ENCODE data around the gene MEGF11.
A peak's percentile ranks its signal among the peaks of the same experiment; 100 is the strongest.

The MEGF11 gene

DNA sequence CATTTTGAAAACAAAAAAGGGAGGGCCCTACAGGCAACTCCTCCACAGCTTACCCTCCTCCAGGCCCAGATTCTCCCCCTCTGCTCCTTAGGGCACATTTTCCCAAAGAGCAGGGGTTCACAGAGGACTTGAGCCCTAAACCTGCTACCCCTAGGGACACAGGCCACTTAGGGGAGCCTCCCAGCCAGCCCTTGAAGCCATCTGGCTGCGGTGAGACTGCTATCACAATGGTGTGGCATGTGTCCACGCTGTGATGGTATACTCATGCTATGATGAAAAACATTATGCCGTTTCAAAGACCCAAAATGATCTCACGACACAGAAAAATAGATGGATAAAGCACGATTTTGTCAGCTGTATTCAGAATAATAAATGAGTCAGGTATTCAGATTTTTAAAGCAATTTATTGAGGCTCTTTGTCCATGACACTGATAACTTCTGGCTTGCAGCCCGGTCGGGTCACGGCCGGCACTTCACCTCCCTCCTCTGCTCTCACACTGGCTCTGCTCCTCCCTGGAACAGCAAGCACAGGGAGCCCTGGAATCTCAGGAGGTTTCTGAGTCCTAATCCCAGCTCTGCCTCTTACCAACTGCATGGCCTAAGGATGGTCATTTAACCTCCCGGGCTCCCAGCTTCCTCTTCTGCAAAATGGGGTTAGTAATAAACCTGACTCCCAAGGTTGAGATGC lies 115.3 kb downstream of the MEGF11 start:
- H3K9me3 ChIP-seq (ENCODE audit: control insufficient read depth, insufficient read depth, low read depth, low read length), result no peaks in the 10 kb centered on the region
- ChIA-PET CTCF (no interaction called here), POLR2A (no interaction called here)
- no peaks in the 10 kb centered on the region for H3K4me1 ChIP-seq (ENCODE audit: control insufficient read depth, insufficient read depth, low read length)
- H3K36me3 ChIP-seq (ENCODE audit: control insufficient read depth in 2 of 2, insufficient read depth in 1 of 2, low read length in 2 of 2), result no peaks in the 10 kb centered on the region
- no peak overlapping the region for H3K4me3 ChIP-seq (ENCODE audit: low read depth, low read length)
- H3K27ac ChIP-seq (ENCODE audit: extremely low read depth, low read depth, low read length), result no peak overlapping the region
- TF ChIP-seq ZNF341 (tag by site-specific recombination; IDR thresholded peaks at IDR 0.05; ENCODE audit: low read depth), result peak; percentile 98
- TF ChIP-seq ZBTB20 (tag by site-specific recombination; IDR thresholded peaks at IDR 0.05), result 0 out of 2 replicates have a peak, but pooled peaks have one; percentile 28
- no peak for TF ChIP-seq ZNF530 (tag by site-specific recombination; IDR thresholded peaks at IDR 0.05; ENCODE audit: low read depth)

DNA sequence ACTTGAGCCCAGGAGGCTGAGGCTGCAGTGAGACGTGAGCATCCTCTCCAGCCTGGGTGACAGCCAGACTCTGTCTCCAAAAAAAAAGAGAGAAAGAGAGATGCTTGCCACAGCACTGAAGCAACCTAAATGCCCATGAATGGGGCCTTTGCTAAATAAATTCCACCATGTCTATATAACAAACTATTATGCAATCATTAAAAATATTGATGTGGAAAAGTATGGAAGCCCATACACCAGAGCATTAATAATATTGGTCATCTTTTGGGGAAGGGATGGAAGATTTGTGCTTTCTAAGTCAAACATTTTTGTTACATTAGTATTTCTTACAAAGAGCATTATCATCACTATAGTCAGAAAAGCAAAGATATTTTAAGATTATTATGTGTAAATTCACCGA lies 116.6 kb downstream of the MEGF11 start:
- H3K4me3 ChIP-seq (ENCODE audit: low read depth, low read length), result no peak overlapping the region
- H3K36me3 ChIP-seq (ENCODE audit: control insufficient read depth in 2 of 2, insufficient read depth in 1 of 2, low read length in 2 of 2), result no peaks in the 10 kb centered on the region
- H3K4me1 ChIP-seq (ENCODE audit: control insufficient read depth, insufficient read depth, low read length), result no peaks in the 10 kb centered on the region
- no peak overlapping the region for H3K27ac ChIP-seq (ENCODE audit: extremely low read depth, low read depth, low read length)
- H3K9me3 ChIP-seq (ENCODE audit: control insufficient read depth, insufficient read depth, low read depth, low read length), result no peaks in the 10 kb centered on the region
- ChIA-PET POLR2A (no interaction called here), CTCF (no interaction called here)
- TF ChIP-seq ZNF514 (tag by site-specific recombination; IDR thresholded peaks at IDR 0.05) (no peak), ZNF76 (tag by site-specific recombination; IDR thresholded peaks at IDR 0.05; ENCODE audit: borderline replicate concordance, low read depth) (no peak), ZNF670 (tag by site-specific recombination; IDR thresholded peaks at IDR 0.05; ENCODE audit: low read depth) (no peak), ZNF501 (tag by site-specific recombination; IDR thresholded peaks at IDR 0.05) (no peak)
- TF ChIP-seq, protein P1, sequence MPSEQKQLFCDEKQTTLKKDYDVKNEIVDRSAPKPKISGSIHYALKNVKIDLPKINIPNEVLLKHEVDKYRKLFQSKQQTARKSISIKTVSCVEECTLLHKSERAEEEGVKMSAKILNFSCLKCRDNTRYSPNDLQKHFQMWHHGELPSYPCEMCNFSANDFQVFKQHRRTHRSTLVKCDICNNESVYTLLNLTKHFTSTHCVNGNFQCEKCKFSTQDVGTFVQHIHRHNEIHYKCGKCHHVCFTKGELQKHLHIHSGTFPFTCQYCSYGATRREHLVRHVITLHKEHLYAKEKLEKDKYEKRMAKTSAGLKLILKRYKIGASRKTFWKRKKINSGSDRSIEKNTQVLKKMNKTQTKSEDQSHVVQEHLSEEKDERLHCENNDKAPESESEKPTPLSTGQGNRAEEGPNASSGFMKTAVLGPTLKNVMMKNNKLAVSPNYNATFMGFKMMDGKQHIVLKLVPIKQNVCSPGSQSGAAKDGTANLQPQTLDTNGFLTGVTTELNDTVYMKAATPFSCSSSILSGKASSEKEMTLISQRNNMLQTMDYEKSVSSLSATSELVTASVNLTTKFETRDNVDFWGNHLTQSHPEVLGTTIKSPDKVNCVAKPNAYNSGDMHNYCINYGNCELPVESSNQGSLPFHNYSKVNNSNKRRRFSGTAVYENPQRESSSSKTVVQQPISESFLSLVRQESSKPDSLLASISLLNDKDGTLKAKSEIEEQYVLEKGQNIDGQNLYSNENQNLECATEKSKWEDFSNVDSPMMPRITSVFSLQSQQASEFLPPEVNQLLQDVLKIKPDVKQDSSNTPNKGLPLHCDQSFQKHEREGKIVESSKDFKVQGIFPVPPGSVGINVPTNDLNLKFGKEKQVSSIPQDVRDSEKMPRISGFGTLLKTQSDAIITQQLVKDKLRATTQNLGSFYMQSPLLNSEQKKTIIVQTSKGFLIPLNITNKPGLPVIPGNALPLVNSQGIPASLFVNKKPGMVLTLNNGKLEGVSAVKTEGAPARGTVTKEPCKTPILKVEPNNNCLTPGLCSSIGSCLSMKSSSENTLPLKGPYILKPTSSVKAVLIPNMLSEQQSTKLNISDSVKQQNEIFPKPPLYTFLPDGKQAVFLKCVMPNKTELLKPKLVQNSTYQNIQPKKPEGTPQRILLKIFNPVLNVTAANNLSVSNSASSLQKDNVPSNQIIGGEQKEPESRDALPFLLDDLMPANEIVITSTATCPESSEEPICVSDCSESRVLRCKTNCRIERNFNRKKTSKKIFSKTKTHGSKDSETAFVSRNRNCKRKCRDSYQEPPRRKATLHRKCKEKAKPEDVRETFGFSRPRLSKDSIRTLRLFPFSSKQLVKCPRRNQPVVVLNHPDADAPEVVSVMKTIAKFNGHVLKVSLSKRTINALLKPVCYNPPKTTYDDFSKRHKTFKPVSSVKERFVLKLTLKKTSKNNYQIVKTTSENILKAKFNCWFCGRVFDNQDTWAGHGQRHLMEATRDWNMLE (tag by site-specific recombination; conservative IDR thresholded peaks at IDR 0.05; ENCODE audit: low read depth), result no peak
- TF ChIP-seq, protein P2, sequence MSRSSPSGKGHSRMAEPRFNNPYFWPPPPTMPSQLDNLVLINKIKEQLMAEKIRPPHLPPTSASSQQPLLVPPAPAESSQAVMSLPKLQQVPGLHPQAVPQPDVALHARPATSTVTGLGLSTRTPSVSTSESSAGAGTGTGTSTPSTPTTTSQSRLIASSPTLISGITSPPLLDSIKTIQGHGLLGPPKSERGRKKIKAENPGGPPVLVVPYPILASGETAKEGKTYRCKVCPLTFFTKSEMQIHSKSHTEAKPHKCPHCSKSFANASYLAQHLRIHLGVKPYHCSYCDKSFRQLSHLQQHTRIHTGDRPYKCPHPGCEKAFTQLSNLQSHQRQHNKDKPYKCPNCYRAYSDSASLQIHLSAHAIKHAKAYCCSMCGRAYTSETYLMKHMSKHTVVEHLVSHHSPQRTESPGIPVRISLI (tag by site-specific recombination; IDR thresholded peaks at IDR 0.05), result no peak
- TF ChIP-seq, protein P3, sequence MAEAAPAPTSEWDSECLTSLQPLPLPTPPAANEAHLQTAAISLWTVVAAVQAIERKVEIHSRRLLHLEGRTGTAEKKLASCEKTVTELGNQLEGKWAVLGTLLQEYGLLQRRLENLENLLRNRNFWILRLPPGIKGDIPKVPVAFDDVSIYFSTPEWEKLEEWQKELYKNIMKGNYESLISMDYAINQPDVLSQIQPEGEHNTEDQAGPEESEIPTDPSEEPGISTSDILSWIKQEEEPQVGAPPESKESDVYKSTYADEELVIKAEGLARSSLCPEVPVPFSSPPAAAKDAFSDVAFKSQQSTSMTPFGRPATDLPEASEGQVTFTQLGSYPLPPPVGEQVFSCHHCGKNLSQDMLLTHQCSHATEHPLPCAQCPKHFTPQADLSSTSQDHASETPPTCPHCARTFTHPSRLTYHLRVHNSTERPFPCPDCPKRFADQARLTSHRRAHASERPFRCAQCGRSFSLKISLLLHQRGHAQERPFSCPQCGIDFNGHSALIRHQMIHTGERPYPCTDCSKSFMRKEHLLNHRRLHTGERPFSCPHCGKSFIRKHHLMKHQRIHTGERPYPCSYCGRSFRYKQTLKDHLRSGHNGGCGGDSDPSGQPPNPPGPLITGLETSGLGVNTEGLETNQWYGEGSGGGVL (tag by site-specific recombination; IDR thresholded peaks at IDR 0.05), result no peak

DNA sequence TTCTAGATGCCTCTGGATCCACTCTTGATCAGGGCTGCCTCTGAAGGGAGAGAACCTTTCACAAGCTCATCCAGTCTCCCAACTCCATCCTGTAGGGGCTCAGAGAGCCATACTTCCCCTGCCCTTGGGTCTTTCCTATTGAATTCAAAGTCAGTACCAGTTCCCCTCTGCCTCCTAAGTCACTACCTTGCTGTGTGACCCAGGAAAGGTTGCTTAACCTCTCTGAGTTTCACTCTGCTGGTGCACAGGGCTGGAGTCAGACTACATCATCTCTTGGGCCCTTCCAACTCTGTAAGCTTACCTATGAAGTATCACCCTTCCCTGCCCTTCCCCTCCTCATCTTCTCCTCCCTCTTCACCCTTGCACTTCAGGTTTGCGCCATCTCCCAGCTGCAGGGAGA lies 117.9 kb downstream of the MEGF11 start:
- no peaks in the 10 kb centered on the region for H3K9me3 ChIP-seq (ENCODE audit: control insufficient read depth, insufficient read depth, low read depth, low read length)
- H3K27ac ChIP-seq (ENCODE audit: extremely low read depth, low read depth, low read length), result no peak overlapping the region
- no peaks in the 10 kb centered on the region for H3K36me3 ChIP-seq (ENCODE audit: control insufficient read depth in 2 of 2, insufficient read depth in 1 of 2, low read length in 2 of 2)
- POLR2A ChIA-PET, result no interaction called here
- H3K4me3 ChIP-seq (ENCODE audit: low read depth, low read length), result no peak overlapping the region
- TF ChIP-seq ZNF768 (tag by site-specific recombination; IDR thresholded peaks at IDR 0.05), result peak; percentile 92
- no peak for TF ChIP-seq ZNF560 (tag by site-specific recombination; IDR thresholded peaks at IDR 0.05; ENCODE audit: borderline replicate concordance)
- TF ChIP-seq MEIS1 (CRISPR knock-in tag; IDR thresholded peaks at IDR 0.05; ENCODE audit: borderline replicate concordance), result no peak
- 0 out of 2 replicates have a peak, but pooled peaks have one; percentile 28 for TF ChIP-seq ZNF341 (tag by site-specific recombination; IDR thresholded peaks at IDR 0.05; ENCODE audit: low read depth)
- TF ChIP-seq, protein P4, sequence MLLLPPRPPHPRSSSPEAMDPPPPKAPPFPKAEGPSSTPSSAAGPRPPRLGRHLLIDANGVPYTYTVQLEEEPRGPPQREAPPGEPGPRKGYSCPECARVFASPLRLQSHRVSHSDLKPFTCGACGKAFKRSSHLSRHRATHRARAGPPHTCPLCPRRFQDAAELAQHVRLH (tag by site-specific recombination; IDR thresholded peaks at IDR 0.05), result peak; percentile 72; the same call in 1 of the 2 replicates
- TF ChIP-seq ZFP69B (tag by site-specific recombination; IDR thresholded peaks at IDR 0.05), result no peak
- H3K4me1 ChIP-seq (ENCODE audit: control insufficient read depth, insufficient read depth, low read length), result no peaks in the 10 kb centered on the region
- CTCF ChIA-PET, result no interaction called here
